GDM1 (cell line): ENCODE results near the gene TARP.

Experiments used
- DNase-seq: peaks from one replicate; lab custom pipeline; 2025; lab: John Stamatoyannopoulos, UW

TARP gene

DNA sequence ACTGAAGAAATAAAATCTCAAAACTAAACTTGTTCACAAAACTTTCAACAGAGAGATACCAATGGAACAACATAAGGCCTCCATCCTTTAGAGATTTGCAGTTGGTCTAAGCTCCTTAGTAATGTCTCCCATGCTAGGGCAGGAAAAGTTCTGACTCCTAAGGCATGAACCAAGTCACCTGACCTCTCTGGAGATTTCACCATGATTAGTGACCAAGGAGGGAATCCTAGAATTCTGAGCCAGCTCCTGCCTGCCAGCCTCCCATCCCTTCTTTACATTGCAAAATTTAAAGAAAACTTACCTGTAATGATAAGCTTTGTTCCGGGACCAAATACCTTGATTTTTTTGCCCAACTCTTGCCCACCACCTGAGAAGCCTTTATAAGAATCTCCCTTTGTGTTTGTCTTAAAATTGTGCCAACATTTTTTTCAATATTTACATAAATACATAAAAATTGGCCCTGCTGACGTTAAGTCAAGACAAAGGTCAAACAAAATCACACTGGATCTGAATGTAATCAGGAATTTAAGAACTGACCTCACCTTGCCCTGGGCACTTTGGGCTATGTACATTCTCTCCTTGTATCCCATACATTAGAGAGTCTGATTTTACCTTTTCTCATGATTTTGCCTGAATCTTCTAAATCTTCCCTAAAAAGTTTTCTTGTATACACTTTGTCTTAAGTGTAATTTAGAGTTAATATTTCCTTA is at the start of gene TARP:
TARP (minus strand) TSS at position 351 of the 710 bp plus-strand sequence.
- no peak for DNase-seq

DNA sequence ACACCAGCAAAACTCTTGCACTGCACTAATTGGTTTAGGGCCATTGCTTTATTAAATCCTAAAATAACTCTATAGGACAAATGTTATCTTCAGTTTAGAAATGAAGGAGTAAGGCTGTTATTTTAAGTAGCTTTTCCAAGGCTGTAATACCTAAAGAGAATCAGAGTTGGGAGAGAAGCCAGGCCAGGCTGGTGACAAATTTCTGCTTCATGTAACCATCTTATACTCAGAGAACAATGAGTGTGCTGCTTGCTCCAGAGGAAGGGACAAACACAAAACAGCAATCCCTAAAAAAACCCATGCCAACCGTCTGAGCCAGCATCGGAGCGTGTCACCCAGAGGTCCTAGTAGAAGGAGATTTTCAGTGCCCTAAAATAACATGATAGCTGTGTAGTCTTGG is 49.7 kb upstream of the TARP start:
- DNase-seq = no peak

DNA sequence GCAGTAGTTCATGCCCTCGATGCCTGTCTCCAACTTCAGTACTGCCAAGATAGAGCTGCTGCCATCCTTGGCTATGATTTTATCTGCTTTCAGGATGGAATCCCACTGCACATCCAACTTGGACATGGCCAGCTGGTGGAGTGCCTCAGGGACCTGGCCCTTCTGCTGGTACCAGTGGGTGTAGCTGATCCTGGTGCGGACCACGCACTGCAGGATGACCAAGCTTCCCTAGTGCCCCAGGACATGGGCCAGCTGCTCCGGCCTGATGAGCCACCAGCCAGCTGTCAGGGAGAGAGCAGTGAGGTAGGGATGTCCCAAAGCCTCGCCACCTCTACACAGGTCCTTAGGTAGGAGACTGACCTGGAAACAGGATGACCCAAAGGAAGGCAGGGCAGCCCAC is 49.0 kb upstream of the TARP start:
- no peak for DNase-seq

DNA sequence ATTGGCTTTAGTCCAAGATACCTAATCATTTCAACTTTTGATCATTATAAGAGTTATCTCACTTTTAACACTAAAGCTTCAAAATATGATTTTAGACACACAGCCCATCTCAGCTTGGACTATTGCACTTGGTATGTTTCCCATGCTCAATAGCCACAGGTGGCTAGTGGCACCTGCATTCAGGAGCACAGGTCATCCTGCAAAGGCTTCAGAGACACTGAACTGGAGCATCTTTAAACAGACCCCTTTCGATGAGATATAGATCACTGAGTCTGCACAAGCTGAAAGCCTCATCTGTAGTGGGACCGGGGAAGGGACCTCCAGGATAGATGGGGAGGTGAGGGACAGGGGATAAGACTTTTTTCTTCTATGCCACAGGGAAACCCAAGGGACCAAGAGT is 48.5 kb upstream of the TARP start:
- DNase-seq = no peak

DNA sequence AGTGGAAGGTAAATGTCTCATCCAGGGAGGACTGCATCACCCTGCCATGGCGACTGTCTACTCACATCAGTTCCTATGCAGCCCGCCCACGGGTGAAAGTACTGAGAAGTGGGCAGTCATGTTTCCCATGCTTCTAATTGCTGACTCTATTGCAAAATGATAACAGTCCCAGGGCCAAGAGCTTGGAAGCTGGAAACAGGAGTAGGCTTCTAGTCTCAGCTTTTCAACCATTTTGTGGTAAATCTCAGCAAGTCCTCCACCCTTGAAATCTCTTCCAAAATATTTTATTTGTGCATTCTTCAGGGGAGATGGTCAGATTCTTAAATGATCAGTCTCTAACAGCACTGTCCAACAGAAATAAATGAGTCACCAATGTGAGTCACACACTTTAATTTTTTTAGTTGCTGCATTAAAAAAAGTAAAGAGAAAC is 48.1 kb upstream of the TARP start:
- DNase-seq = no peak

DNA sequence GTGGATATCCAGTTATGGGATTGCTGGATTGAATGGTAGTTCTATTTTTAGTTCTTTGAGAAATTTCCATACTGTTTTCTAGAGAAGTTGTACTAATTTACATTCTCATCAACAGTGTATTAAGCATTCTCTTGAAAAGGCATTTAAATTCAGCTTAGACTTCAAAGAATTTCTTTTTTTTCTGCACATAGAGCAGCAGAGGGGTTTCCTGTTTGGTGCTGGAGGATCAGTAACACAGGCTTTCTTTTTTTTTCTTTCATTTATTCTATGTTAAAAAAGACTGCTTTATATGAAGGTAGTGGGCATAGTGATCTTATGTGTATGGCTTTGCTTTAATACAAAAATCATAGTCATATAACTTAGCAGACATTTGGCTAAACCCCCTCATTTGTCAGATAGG is 47.6 kb upstream of the TARP start:
- DNase-seq = no peak

DNA sequence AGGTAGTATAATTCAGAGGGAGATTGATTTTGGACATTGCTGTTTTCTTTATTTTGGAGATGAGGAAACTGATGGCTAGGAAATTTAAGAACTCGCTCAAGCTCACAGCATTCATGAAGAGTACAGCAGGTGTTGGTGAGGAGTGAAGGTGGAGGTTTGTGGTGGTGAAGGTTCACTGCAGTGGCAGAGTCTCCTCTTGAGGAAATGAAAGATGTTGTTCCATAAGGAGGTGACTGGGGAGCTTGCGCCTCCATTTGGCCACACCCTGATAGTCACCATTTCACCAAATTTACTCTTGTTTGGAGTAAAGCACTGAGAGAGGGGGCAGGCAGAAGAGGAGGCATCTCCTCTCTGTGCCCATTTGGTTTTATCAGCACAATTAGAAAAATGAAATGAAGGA is 46.4 kb upstream of the TARP start:
- no peak for DNase-seq

DNA sequence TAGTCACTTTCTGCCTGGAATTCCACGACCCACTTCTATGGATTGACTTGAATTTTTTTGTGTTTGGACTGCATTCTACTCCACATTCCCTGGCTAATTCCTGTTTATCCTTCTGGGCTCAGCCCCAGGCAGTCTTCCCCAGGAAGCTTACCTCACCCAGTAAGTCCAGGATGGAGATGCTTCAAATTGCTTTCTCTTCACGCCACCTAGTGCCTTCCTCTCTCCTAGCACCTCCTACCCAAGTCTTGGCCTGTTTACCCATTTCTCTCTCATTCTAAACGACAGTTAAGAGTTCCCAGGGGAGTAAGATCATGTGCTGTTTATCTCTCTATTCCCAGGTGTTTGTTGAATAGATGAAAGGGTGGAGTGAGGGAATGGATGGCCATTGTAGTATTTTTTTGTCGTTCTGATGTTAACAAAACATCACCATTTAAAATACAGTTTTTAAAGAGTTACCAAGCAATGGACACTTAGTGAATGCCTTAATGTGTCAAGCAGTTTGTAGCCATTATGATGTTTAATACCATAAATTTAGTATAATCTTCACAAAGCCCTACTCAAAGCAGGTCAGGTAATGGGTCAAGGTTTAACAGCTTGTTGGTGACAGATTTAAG is 45.5 kb upstream of the TARP start:
- DNase-seq = peak; percentile 53

DNA sequence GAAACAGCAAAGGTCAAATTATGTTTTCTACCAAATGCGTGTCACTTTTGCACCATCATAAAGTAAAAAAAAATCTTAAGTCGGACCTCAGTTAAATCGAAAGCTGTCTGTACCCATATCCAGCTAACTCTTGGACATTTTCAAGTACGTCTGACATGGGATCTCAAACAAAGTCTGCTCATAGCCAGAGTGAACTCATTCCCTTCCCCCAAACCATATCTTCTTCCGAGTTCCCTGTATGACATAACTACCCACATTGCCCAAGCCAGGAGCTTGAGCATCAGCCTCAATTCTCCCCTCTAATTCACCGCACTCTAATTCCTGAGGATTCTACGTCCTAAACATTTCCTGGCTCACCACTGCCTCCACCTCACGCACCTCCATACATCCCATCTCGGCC is 44.8 kb upstream of the TARP start:
- DNase-seq = no peak

DNA sequence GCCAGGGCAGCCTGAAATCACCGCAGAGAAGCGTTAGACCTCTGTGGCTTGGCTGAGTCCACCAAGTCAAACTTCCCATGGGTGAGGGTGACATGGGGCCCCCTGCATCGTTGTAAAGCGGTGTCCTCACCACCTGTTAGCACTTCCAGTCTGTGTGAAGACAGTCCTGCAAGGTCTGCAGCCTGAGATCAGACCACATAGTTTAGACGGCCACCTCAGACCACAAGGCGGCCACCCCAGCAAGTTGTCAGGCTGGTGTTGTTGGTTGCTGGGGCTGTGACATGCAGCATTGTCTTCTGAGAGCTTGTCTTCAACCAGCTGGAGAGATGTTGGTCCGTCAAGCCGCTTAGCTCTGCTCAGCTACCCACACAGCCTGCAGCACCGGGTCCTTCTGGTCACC is 44.1 kb upstream of the TARP start:
- no peak for DNase-seq

DNA sequence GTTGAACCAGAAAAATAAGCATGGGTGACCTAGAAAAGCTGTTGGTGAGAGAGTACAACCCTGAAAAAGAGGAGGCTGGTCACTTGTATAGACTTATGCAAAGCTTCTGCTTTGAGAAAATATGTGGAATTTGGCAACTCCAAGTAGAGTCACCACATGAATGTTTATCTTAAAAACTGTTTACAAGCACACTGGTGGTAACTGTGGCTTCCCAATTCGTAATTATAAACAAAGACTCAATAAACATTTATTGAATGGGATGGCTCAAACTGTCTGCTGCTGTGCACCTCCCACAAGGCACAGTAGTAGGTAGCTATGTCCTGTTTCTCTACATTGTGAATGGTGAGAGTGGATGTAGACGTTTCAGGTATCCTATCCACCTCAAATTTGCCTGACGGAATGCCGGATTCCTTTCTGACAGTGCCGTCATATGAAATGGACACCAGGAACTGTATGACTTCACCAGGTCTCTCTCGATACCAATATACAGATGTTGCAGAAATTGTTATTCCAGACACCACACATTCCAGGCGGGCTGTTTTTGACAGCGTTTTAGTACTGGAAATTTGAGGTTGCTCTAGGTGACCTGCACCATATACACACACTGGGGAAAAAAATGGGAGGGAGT is 43.4 kb upstream of the TARP start:
- DNase-seq = no peak

DNA sequence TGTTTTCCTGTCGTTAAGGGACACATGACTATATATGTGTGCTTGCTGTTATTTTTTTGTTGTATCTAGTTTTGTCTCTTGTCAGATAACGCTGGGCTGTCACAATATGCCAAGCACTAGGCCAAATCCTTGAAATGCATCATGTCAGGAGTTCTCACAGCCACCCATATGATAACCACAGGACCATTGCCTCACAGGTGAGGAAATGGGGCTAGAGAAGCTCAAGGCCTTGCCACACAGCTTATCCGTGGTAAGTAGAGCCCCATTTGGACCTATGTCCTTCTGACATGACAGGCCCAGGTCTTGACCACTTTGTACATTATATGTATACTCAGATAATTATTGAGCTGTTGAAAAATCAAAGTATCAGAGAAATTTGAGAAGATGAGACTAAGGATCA is 42.0 kb upstream of the TARP start:
- no peak for DNase-seq

DNA sequence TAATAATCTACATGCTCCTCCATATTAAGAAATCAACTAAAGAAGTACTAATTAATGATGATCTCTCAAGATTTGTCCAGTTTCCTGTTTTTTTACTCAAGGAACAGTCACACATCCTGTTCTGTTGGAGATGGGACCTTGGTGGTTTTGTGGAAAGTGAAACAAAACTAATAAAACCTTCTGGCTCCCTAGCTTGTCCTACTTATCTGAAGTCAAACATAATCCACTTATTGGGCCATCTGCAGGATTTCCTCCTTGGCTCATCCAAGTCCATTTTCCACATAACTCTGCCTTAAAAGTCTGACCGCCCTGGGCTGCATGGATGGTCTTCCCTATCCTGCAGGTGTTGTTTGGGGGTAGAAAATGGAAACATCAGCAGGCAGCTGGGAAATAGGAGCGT is 39.4 kb upstream of the TARP start:
- no peak for DNase-seq

DNA sequence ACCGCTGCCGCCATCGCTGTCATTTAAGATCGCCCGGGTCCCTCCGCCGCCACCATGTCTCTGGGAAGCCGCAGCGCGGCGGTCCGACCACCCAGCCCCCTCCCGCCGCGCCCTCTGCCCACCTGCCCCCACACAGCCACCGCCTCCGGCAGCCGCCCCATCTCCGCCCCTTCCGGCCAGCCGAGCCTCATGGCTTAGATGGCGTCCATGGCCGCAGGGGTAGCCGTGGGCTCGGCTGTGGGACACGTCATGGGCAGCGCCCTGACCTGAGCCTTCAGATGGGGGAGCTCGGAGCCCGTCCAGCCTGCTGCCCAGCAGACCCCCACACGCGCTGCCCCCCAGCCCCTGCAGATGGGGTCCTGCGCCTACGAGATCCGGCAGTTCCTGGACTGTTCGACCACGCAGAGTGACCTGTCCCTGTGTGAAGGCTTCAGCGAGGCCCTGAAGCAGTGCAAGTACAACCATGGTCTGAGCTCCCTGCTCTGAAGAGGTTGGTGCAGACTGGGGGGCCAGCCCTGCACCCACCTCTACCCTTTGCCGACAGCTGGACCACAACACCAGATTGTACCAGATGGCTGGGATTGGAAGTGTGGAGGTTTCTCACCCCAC is 38.0 kb upstream of the TARP start:
- no peak for DNase-seq

DNA sequence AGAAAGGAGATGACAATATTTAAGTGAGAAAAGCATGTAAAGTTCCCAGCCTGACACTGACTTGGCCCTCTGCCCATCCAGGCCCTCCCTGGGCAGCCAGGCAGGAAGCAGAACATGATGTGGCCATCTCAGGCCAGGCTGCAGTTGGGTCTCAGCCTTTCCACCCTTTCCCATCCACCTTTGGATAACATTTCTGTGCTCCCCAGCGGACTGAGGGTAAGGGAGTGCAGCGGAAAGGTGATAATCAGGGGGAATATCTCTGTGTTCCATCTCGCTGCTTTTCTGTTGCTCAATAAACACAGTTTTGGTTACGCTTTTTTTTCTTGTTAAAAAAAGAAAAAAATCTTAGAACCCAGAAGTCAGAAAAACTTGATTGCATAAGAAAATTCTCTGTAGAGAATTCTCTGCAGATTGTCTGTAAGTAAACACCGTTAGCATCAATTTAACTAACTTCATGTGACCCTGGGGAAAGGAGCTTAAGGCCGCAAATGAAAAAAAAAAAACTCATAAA is 37.2 kb upstream of the TARP start:
- DNase-seq = no peak

DNA sequence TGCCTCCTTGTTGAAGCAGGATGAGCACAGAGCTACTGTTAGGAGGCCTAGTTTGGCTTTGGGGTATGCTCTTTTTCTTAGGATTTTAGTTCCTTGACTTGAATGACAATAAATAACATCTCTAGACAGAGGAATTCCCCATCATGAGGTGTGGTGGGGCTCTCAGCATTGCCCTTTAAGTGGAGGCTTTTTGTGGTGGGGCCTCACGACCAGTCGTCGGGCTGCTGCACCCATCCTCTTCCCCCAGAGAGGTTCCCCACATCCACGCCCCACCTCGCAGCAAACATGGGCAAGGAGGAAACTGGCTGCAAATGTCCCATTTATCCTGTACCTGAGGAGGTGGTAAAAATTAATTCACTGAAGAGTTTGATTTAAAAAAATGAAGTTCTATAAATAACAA is 36.1 kb upstream of the TARP start:
- DNase-seq = no peak

DNA sequence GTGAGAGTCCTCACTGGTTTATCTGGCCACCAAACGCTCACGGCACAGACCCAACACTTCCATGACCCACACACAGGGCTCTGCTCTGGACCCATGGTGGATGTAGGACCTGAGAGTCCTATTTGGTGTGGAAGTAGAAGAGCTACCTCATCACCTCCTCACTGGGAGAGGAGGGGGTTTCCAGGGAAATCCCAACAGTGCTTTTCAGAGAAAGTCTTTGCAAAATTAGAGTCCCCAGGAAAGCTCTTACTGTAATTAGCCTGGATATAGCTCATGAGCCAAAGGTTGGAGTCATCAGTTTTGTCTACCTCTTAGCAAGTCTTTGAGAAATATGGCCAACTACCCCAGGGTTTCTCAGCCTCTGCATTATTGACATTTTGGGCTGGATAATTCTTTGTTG is 34.7 kb upstream of the TARP start:
- DNase-seq = no peak

DNA sequence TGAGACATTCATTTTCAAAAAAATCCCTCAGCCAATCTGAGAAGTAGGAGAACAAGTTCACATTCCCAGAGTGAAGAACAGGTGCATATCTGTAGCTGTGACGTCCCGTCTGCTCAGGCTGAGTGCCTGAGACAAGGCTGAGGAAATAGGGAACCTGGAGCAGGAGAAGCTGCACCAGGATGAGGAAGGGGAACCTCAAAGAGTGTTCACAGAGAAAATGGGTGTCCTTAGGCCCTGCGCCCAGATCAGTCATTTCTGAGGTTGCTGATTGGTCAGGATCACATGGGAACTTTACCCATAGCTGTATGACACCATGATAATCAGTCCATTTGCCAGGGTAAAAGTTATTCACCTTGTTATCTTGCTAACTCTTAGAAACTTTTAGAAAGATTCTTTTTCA is 34.2 kb upstream of the TARP start:
- DNase-seq = no peak

DNA sequence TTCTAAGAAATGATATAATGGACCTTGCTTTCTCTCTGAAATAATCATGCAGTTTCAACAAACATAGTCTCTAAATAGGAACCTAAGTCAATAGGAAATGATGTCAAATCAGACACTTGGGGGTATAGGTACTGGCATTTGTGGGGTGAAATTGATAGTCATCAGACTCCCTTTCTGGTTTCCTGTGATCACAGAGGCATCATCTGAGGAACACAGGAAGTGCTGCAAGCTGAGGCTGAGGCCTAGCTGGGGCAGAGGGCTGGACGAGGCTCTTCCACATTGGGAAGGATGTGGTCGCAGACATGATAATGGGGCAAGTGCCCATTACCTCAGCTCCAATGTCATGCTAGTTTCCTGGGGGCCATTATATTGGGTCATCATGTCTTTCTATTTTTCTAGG is 33.5 kb upstream of the TARP start:
- DNase-seq = peak; percentile 22

DNA sequence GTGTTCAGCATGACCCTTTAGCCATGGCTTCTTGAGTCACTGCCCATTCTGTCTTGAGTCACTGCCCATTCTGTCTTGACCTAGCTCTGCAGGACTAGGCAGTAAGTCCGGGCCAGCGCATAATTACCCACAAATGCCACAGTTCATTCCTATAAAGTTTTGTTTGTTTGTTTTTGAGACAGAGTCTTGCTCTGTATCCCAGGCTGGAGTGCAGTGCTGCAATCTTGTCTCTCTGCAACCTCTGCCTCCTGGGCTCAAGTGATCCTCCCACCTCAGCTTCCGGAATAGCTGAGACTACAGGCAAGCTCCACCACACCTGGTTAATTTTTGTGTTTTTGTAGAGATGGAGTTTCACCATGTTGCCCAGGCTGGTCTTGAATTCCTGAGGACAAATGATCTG is 32.7 kb upstream of the TARP start:
- DNase-seq = no peak

DNA sequence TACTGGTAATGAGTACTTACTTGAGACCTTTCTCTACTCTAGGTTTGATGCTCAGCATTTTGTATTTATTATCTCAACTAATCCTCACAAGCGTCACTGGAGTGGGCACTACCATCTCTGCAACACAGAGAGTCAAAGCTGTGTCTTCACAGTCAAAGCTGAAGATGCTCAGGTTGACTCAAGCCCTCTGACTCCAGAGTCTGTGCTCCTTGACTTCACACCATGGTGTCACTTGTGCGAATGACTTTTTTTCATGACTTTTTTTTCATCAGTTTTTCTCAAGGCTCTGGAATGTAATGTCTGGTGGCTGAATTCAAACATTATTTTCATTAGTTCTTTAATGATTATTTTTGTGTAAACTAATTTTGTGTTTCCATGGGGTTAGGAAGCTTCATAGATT is 30.4 kb upstream of the TARP start:
- no peak for DNase-seq

DNA sequence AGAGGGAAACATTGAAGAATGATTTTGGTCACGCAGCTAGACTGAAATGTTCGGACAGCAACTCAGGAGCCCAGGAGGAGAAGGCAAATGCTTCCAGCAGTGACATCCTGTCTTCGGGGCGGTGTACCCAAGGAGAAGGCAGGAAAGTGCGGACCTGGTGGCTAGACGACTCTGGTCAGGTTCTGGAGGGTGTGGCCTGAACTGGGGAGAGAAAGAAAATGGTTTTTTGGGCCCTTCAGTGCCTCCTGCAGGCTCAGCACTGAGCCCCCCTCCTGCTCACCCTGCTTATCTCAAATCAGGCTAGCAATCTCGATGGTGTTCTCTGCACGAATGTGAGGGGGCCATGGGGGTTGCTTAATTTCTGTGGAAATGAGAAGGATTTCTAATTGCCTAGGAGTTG is 26.7 kb upstream of the TARP start:
- DNase-seq = no peak

DNA sequence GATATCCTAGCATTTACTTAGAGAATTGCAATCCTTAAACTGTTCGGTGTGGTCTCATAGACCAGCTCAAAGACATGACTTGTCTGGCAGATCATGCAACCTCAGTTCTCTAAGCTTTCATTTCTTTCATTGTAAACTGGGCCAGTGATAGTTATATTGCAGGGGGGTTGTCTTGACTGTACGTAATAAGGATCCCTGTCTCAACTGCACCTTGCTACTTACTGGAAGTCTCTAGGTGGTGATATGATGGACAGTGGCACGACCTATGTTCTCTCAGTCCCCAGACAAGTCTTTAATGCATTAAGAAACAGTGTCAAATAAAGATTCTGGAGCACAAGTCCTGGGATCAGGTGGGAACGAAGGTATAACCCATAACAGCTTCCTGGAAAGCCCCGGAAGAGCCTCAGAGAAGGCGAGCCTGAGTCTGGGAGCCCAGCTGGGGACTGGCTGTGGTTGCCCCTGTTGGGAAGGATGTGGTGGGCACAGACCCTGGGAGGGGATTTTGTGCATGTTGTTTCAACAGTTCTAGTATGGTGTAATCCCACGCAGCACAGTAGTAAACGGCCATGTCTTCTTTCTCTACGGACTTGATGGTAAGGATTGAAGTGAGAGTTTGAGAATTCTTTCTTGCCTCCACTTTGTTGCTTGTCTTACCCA is 26.0 kb upstream of the TARP start:
- DNase-seq = no peak
